Measurements from ENCODE around the gene MTMR6.

The MTMR6 gene

DNA sequence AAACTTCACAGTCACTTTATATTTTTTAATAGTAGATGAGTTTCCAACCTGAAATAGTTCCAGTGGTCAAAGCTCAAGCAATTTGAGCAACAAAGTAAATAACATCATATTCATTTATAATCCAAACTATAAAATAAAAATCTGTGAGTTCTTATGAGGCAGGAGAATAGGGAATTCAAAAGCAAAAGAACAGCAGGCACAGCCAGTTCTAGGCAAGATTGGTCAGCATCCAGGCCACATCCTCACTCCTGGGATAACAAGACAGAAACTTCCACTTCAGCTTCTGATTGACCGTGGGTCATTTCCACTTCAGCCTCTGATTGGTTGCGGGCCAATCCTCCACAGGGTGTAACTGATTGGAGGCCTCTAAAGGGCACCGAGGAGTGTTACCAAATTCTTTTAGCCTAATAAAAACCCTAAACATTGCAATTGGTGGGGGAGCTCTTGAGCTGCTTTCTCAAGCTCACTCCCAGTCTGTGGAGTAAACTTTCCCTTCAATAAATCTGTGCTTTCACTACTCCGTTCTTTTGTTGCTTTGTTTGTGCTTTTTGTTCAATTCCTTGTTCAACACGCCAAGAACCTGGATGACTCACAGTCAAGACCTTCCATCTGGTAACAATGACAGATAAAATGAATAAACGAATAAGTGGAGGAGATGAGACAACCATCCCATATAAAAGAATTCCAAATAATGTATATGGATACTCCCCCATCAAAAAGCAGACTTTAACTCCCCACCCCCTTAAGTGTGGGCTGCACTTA lies 72.6 kb downstream of the MTMR6 start:
- no peak for DNase-seq

- no peak for DNase-seq
Observed at GRCh38 chr13:25213715-25214114, 73.6 kb downstream of the MTMR6 start.

- no peak for DNase-seq
Observed at GRCh38 chr13:25210842-25211569, 76.3 kb downstream of the MTMR6 start.

- DNase-seq: no peak
Observed at GRCh38 chr13:25207291-25207810, 79.9 kb downstream of the MTMR6 start.

DNA sequence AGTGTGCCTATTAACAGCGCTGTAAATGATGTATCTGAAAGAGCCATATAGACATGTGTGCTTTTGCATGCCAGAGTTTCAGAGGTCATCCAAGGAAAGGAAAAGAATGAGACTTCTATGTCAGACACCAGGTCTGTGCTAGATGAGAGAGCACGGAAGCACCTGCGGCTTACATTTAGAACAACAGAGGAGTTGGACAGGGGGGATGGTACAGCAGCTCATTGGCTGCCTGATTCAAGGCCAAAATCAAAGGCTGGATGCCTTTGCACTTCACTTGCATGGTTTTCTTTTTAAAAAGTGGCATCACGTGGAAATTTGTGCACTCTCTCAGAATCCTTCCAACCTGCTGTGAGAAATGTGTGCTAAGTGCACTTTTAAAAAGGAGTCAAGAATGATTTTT lies 82.4 kb downstream of the MTMR6 start:
- no peak for DNase-seq

DNA sequence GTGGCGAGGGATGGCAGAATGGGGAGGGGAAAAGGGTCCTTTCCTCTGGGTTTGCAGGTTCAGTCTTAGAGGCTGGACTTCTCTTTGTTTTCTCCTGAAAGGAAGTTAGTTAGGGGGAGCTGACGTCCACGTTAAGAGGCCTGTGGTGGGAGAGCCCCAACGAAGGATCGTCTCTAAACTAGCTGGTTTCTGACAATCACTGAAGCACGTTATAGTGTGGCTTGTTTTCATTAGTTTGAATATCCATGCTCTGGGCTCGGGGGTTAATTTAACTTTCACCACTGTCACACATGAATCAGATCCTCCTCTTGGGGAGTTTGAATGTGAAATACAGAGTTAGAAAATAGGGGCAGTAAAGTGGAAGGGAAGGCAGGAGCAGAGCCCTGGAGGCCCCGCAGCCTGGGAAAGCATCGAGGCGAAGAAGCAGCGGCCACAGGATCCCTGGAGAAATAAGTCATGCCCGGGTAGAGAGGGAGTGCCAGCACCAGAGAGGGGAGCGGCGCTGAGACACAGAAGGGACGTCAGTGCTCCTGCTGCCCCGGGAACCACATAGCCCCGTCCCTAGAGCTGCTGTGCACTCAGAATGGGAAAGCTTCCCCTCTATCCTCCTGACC lies 84.1 kb downstream of the MTMR6 start:
- no peak for DNase-seq

- no peak for DNase-seq
Observed at GRCh38 chr13:25200783-25201182, 86.5 kb downstream of the MTMR6 start.

DNA sequence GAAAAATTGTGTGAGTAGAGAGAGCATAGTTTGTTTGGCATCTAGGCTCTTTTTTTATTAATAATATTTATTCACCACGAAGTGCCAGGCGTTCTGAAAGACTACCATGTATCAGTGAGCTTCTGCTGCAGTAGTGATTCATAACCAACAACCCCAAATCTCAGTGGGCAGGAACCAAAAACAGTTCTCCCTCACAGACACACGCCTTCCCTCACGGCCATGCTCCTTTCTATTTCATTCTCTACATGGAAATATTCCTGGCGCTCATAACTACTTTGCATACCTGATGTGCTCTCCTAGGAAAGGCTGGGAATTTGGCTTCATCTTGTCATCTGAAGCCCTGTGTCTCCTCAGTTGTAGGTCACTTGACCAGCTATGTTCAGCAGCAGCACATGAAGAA lies 88.6 kb downstream of the MTMR6 start:
- DNase-seq: no peak

GRCh38 chr13:25196971-25197370 lies 90.3 kb downstream of the MTMR6 start:
- no peak for DNase-seq

Measured in DMS 273 treated with DMSO at 0.1 percent for 48 hours (cell line).